Measurements from ENCODE around the gene IL31. TPM values are rescaled to one million over a fixed set of nuclear protein-coding genes. Genes with fewer than 3 reads are reported as not detected.

Gene IL31
- polyA plus RNA-seq, 2 of the 4 experiments (the other 2 are of a cell fraction) = not detected

- TF ChIP-seq E2F6 (IDR thresholded peaks at IDR 0.05; ENCODE audit: borderline replicate concordance, low read depth) = no peak
These were observed 2.6 kb downstream of the IL31 start (continued) for GRCh38 chr12:122171399-122171798.

- ChIA-PET POLR2A (no interaction called here), CTCF (interaction anchor here (0.6 to 1.0 kb wide), 2 partner anchors 22 to 23 kb away, joined by 3 to 7 read pairs; no protein-coding TSS in a partner anchor)
- no peak overlapping the region for H3K4me3 ChIP-seq
- no peak for TF ChIP-seq MYC (IDR thresholded peaks at IDR 0.05; ENCODE audit: borderline replicate concordance, low read length)
- no peak for TF ChIP-seq EP300 (IDR thresholded peaks at IDR 0.05)
- TF ChIP-seq, protein P1, sequence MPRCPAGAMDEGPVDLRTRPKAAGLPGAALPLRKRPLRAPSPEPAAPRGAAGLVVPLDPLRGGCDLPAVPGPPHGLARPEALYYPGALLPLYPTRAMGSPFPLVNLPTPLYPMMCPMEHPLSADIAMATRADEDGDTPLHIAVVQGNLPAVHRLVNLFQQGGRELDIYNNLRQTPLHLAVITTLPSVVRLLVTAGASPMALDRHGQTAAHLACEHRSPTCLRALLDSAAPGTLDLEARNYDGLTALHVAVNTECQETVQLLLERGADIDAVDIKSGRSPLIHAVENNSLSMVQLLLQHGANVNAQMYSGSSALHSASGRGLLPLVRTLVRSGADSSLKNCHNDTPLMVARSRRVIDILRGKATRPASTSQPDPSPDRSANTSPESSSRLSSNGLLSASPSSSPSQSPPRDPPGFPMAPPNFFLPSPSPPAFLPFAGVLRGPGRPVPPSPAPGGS (IDR thresholded peaks at IDR 0.05) = no peak
- TF ChIP-seq MAZ (IDR thresholded peaks at IDR 0.05; ENCODE audit: borderline replicate concordance, low read depth, low read length) = no peak
- no peak for TF ChIP-seq HOXB5 (CRISPR knock-in tag; IDR thresholded peaks at IDR 0.05)
- TF ChIP-seq POLR2A (IDR thresholded peaks at IDR 0.05; ENCODE audit: low read length) = no peak
- no peak for TF ChIP-seq EHF (CRISPR knock-in tag; IDR thresholded peaks at IDR 0.05)
- TF ChIP-seq CEBPB (IDR thresholded peaks at IDR 0.05) = no peak
- TF ChIP-seq TP53 (CRISPR knock-in tag; IDR thresholded peaks at IDR 0.05) = no peak
- no peak for TF ChIP-seq ZFP36 (IDR thresholded peaks at IDR 0.05; ENCODE audit: borderline replicate concordance, partially characterized antibody)
- ATAC-seq = no peak
- no peak for DNase-seq (ENCODE audit: low read depth in 1 of 2, low spot score in 1 of 2)
- FAIRE-seq = no peak
- no peak overlapping the region for H3K4me2 ChIP-seq
- WGBS (ENCODE audit: missing lambda C conversion rate) = 82% methylated on average over 3 of the region's 3 CpGs
- H3K27ac ChIP-seq = no peak overlapping the region
- no peaks in the 10 kb centered on the region for H3K9me3 ChIP-seq
- H3K4me1 ChIP-seq = no peaks in the 10 kb centered on the region
These were observed 5.5 kb downstream of the IL31 start for GRCh38 chr12:122168492-122168891.

DNA sequence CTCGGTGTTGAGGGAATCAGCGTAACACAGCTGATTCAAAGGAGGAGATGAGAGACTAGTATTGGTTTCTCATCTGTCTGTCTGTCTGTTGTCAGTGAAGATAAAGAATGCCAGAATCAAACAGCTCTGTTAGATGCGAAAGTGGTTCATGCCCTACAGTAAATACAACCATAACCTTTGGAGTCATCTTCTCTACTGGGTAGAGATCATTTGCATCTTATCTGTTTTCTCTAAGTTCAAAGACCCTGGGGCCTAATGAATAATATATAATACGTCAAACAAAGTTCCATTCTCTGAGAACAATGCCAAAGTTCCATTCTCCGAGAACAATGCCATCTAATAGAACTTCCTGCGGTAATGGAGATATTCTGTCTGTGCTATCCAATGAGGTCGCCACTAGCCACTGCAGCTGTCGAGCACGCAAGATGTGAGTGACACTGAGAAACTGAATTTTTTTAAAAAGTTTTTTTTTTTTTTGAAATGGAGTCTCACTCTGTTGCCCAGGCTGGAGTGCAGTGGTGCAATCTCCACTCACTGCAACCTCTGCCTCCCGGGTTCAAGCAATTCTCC, 6.6 kb downstream of the IL31 start:
- POLR2A ChIA-PET = interaction anchor here (0.6 kb wide), 1 partner anchor 16 kb away, joined by 3 read pairs; no protein-coding TSS in a partner anchor
- CTCF ChIA-PET = interaction anchor here (0.6 to 2.2 kb wide), 6 partner anchors 16 to 138 kb away, joined by 3 to 15 read pairs (median 4); no protein-coding TSS in a partner anchor
- ATAC-seq (0 out of 6 replicates have a peak, but pooled peaks of 1 of the 2 experiments have one; percentile 19), FAIRE-seq (no peak), DNase-seq (ENCODE audit: low read depth in 1 of 2, low spot score in 1 of 2) (no peak)
- Histone ChIP-seq H3K9me3 (no peaks in the 10 kb centered on the region), H3K4me3 (no peak overlapping the region), H3K27ac (no peak overlapping the region), H3K4me1 (no peaks in the 10 kb centered on the region), H3K4me2 (no peak overlapping the region)
- 78% methylated on average over 10 of the region's 10 CpGs for WGBS (ENCODE audit: missing lambda C conversion rate)
- TF ChIP-seq, protein P2, sequence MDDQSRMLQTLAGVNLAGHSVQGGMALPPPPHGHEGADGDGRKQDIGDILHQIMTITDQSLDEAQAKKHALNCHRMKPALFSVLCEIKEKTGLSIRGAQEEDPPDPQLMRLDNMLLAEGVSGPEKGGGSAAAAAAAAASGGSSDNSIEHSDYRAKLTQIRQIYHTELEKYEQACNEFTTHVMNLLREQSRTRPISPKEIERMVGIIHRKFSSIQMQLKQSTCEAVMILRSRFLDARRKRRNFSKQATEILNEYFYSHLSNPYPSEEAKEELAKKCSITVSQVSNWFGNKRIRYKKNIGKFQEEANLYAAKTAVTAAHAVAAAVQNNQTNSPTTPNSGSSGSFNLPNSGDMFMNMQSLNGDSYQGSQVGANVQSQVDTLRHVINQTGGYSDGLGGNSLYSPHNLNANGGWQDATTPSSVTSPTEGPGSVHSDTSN (IDR thresholded peaks at IDR 0.05) = no peak
- TF ChIP-seq HDAC2 (IDR thresholded peaks at IDR 0.05) (no peak), NFE2L2 (conservative IDR thresholded peaks at IDR 0.05; ENCODE audit: low read length) (no peak), JUN (IDR thresholded peaks at IDR 0.05) (no peak)

GRCh38 chr12:122166422-122167349, 7.3 kb downstream of the IL31 start:
- no peak for FAIRE-seq
- TF ChIP-seq ZC3H11A (IDR thresholded peaks at IDR 0.05) = no peak
- no peak for TF ChIP-seq RAD21 (conservative IDR thresholded peaks at IDR 0.05 in 1 of 2, IDR thresholded peaks at IDR 0.05 in 1 of 2)
- TF ChIP-seq EHF (CRISPR knock-in tag; IDR thresholded peaks at IDR 0.05) = no peak
- no peak for TF ChIP-seq KDM5A (IDR thresholded peaks at IDR 0.05)
- TF ChIP-seq TFCP2L1 (CRISPR knock-in tag; IDR thresholded peaks at IDR 0.05) = no peak
- no peak for TF ChIP-seq ESRRA (IDR thresholded peaks at IDR 0.05; ENCODE audit: borderline replicate concordance, low read length)
- TF ChIP-seq NR3C1 (IDR thresholded peaks at IDR 0.05) = no peak
- no peak for TF ChIP-seq FOSL2 (IDR thresholded peaks at IDR 0.05)
- TF ChIP-seq FOSL2 (CRISPR knock-in tag; IDR thresholded peaks at IDR 0.05) = no peak
- Histone ChIP-seq H3K4me2 (no peak overlapping the region), H3K4me1 (no peaks in the 10 kb centered on the region), H3K4me3 (no peak overlapping the region), H3K27ac (no peak overlapping the region), H3K9me3 (no peaks in the 10 kb centered on the region)
- peak in 1 of 2 experiments; percentile 30; a peak in 2 of 6 replicates for ATAC-seq
- CTCF ChIA-PET = interaction anchor here (0.6 to 2.2 kb wide), 8 partner anchors 16 to 137 kb away, joined by 3 to 15 read pairs (median 3); no protein-coding TSS in a partner anchor
- DNase-seq (ENCODE audit: low read depth in 1 of 2, low spot score in 1 of 2) = no peak
- WGBS (ENCODE audit: missing lambda C conversion rate) = 84% methylated on average over 22 of the region's 22 CpGs
- POLR2A ChIA-PET = interaction anchor here (0.6 kb wide), 1 partner anchor 15 kb away, joined by 3 read pairs; no protein-coding TSS in a partner anchor
